ENCODE measurements around the gene C11orf21.
"Not testable (repeated sequence)": the region's sequence is repeated elsewhere in the genome, so short reads cannot be mapped to it uniquely, and the experiment has no call there.

C11orf21 gene

DNA sequence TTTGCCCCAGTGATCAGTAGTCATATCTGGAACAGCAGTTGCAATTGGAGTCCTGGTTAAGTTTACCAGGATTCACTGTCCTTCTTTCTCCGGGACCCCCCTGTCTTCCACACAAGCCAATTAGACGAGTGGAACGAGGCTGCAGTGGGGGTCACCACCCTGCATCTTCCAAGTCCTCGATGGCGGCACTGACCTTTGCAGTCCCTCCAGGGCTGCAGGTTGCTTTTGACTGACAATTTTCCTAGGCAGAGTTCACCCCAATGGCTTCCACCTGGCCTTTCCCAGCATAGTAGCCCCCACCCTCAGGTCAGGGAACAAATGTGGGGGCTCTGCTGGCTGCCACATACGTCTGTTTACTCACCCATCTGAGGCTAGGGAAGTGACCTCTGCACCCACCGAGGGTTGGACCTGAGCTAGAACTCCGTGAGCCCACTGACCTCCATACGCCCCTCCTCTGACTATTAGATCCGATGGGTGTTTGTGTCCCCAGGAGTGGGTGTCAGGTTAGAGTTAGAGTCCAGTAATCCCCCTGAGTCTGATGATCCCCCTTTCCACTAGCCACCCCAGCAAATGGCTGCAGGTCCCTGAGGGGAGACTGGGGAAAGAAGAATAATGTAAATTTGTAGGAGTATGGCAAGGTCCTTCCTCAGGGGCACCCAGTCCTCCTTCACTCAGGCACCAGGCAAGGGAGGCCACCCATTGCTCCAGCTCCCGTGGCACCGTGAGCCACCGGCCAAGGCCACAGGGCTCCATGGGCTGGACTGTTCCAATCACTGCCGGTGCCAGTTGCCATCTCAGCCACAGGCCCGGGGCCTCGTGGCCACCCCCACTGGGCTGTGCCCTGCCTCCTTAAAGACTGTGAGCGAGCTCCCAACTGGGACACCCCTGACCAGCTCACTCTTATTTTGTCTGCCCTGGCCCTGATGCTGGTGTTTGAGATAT is 5.5 kb downstream of the C11orf21 start:
- no peak for DNase-seq (ENCODE audit: low spot score)

- no peak for DNase-seq (ENCODE audit: low spot score)
These were observed 6.8 kb downstream of the C11orf21 start for GRCh38 chr11:2294926-2295290.

DNA sequence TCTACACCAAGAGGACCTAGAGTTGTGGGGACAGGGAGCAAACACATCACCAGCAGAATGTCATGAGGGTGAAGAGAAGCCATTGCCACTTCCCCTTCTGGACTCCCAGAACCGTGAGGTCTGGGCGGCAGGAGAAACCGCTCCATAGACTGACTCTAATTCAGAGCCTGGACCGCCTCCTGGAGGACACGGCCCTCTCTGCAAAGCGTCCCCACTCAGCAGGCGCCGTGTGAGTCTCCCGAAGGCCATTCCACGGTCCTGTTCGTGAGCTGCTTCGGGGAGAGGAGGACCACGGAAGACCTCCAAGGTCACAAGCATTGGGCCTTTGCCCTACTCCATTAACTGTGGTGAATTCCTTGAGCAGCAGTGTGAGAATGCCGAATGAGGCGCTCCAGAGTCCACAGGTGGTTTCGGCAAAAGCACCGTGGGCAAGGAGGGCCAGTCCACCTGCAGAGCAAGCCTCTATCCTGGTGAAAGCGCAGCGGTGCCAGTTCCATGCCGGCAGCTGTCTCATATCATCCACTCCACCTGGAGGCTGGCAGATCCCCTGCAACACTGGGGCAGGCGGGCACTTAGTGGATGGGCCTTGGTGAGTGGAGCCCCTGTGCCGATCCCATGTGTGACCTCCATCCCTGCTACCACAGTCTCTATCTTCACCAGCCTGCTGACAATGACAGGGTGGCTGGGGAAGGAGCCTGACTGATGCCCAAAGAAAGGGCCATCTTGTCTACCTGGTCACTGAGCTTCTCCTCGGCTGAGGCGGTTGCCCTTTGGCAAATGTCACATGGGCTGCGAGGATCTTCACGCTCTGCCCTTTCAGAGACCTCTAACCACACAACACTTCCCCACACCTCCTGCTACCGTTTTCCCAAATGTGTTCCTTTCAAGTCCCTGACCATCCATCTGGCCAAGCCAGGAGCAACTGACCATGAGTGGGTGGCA is 7.5 kb downstream of the C11orf21 start:
- no peak for DNase-seq (ENCODE audit: low spot score)

GRCh38 chr11:2293531-2293971 is 8.2 kb downstream of the C11orf21 start:
- no peak for DNase-seq (ENCODE audit: low spot score)

- no peak for DNase-seq (ENCODE audit: low spot score)
These were observed 11.3 kb downstream of the C11orf21 start for GRCh38 chr11:2290351-2290841.

DNA sequence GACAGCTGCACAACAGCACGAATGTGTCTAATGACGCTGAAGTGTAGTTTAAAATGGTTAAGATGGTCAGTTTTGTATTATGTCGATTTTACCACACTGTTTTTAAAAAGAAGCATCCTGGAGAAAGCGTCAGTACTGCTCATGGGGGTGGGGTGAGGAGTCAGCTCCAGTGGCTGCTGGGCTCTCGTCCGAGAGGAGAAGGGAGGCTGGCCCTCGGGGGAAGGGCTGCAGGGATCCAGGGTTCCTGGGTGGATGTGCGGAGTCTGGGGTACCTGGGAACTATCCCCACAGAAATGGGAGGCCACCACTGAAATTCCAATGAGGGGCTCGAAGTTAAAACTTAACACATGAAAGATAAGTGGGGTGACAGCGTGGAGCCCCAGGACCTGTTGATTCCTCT is 11.9 kb downstream of the C11orf21 start:
- DNase-seq (ENCODE audit: low spot score), result no peak

DNA sequence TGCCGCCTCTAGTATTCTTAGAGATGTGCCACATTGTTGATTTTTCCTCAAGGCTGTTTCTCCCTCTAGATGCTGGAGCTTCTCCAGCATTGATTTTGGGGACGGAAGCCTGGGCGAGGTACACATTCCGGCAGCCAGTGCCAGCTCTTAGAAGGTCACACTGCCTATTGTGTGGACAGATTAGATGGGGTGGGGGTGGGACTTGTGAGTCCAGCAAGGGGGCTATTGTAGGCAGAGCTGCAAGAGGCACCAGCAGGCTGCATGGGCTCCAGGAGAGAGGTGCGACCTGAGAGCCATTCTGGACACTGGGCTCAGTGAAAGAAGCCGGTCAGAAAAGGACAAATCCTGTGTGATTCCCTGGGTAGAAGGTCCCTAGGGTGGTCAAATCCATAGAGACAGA is 12.4 kb downstream of the C11orf21 start:
- DNase-seq (ENCODE audit: low spot score), result no peak

DNA sequence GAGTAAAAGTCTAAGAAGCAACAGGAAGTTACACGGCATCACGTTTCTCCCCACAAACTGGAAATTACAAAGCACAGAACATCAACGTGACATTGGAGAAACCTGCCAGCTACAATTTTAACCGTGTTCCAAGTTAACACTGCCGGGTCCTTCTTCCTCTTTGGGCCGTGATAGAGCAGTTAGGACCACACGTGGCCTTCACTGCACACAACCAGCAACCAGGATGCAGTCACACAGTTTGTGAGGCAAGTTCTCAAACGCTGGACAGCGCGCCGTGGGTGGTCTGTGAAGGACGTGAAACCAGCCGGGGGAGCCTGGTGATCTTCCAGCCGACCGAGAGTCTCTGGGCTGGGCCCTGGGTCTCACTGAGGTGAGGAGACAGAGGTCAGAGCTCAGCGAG is 14.6 kb downstream of the C11orf21 start:
- DNase-seq (ENCODE audit: low spot score), result no peak

DNA sequence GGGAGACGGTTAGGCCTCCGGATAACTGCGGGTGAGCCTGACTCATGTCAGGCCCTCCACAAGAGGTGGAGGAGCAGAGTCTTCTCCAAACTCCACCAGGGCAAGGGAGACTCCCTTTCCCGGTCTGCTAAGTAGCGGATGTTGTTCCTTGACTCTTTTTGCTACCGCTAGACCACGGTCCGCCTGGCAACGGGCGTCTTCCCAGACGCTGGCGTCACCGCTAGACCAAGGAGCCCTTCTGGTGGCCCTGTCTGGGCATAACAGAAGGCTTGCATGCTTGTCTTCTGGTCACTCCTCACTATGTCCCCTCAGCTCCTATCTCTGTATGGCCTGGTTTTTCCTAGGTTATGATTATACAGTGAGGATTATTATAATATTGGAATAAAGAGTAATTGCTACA is 15.4 kb downstream of the C11orf21 start:
- not testable (repeated sequence) for DNase-seq (ENCODE audit: low spot score)

DNA sequence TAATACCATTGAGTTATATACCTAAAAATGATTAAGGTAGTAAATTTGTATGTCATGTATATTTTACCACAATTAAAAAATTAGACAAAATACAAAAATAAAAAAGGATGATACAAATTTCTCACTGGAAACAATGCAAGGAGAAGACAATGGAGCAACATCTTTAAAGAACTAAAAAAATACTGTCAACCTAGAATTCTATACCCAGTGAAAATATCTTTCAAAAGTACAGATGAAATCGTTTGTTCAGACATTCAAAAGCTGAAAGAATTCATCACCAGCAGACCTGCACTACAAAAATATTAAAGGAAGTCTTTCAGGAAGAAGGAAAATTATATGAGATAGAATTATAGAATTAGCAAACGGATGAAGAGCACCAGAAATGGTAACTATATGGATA is 21.5 kb downstream of the C11orf21 start:
- DNase-seq (ENCODE audit: low spot score), result no peak

- DNase-seq (ENCODE audit: low spot score), result no peak
These were observed 23.7 kb downstream of the C11orf21 start for GRCh38 chr11:2277933-2278523.

DNA sequence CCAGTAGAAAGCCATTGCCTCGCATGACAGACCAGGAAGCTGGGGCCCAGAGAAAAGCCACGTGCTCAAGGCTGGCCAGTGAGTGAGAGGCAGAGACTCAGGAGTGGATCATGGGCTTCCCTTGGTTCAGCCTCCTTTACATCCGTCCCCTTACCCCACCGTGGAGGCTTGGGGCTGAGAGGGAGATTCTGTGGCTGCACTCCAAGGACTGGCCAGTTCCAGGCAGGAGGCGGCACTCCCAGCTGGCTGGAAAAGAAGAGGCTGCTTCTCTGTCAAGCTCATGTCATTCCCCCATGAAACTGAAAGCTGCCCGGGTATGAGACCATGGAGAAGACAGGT is 24.7 kb downstream of the C11orf21 start:
- no peak for DNase-seq (ENCODE audit: low spot score)

DNA sequence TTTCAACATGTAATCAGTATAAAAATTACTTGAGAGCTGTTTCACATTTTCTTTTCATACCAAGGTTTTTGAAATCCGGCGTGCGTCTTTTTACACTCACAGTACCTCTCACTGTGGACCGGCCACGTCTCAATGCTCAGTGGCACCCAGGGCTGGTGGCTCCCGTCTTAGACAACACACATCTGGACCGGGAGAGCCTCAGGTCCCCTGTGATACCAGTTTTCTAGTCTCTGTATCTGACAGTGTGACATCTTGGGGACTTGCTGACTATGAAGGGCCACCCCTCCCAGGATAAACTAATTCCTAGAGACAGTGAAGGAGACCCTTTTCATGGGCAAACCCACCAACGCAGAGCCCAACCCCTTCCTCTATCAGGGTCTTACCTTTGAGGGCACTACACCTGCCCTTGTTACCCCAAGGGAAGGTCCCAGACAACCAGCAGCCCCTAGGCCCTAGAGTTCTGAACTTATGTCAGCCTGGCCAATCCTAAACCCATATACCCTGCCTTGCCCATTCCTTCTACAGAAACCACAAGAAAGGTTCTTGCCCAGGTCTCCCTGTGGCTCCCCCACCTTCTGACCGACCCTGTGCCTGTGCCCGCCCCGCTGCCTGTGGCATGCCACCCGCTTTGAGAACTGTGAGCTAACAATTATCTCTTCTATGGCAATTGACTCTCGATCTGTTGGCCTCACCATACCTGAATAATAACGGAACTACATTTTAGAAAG is 25.3 kb downstream of the C11orf21 start:
- DNase-seq (ENCODE audit: low spot score), result no peak

DNA sequence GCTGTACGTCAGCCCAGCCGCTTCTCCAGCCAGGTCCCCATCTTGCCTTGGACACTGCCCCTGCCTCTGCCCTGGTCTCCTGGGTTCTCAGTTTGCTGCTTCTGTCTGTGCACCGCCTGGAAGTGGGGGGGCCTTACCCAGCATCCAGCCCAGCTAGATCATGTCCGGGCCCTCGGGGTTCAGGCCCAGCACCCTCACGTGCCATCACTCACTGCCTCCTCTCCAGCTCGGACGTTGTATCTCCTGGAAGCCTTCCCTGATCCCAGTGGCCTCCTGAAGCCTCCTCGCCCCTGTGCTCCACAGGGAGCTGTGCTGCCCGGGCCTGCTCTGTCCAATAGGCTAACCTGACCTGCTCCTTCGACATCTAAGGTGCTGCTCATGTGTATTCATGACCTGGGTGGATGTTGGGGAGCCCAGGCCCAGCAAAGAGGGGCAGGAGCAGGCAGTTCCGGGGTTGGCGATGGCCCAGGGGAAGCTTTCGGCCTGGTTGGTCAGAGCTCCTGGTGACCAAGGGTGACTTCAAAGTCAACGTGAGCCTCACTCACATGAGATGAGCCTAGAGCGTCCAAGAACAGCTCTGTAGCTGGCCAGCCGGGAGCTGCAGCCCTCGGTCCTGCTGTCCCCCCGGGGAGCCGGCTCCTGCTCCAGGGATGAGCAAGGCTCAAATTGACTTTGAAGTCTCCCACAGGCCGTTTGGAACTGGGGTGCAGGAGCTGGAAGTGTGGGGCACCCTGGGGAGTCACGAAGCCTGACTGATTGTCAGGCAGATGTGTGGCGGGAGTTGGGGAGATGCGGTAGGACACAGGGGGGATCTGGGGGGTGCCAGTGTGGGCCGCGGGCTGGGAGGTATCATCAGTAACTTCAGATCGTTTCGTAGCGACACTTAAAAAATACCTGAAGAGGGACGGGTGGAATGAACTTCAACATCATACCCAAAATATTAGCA is 26.1 kb downstream of the C11orf21 start:
- DNase-seq (ENCODE audit: low spot score), result no peak

- DNase-seq (ENCODE audit: low spot score), result no peak
These were observed 27.9 kb downstream of the C11orf21 start for GRCh38 chr11:2273771-2274170.

DNA sequence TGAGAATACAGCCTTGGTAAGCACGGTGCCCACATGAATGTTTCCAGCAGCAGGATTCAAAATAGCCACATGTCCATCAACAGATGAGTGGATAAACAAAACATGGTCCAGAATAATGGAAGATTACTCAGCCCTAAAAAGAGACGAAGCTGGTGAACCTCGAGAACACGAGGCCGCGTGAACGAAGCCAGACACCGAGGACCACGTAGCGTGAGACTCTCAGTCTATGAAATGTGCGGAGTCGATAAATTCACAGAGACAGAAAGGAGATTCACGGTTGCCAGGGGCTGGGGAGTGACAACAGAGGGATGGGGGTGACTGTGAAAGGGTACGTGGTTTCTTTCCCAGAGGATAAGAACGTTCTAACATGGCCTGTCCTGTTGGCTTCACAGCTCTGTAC is 28.4 kb downstream of the C11orf21 start:
- DNase-seq (ENCODE audit: low spot score), result no peak

DNA sequence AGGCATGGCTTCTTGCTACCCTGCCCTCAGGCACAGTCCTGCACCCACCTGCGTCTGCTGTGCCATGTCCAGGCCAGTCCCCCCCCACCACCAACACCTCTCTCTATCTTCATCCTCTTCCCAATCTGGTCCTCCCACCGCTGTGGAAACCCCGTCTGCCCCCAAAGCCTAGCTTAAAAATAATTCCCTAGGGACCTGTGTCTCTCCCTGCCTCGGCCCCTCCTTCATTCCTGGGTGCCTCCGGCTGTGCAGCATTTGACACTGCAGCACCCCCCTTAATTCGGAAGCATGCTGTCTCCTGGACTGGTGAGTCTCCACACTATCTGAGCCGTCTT is 28.8 kb downstream of the C11orf21 start:
- no peak for DNase-seq (ENCODE audit: low spot score)

GRCh38 chr11:2272228-2272945 is 29.3 kb downstream of the C11orf21 start:
- DNase-seq (ENCODE audit: low spot score), result no peak

GRCh38 chr11:2271327-2272227 is 30.1 kb downstream of the C11orf21 start:
- DNase-seq (ENCODE audit: low spot score), result no peak
